ENCODE results near the gene NMRK1.

DNA sequence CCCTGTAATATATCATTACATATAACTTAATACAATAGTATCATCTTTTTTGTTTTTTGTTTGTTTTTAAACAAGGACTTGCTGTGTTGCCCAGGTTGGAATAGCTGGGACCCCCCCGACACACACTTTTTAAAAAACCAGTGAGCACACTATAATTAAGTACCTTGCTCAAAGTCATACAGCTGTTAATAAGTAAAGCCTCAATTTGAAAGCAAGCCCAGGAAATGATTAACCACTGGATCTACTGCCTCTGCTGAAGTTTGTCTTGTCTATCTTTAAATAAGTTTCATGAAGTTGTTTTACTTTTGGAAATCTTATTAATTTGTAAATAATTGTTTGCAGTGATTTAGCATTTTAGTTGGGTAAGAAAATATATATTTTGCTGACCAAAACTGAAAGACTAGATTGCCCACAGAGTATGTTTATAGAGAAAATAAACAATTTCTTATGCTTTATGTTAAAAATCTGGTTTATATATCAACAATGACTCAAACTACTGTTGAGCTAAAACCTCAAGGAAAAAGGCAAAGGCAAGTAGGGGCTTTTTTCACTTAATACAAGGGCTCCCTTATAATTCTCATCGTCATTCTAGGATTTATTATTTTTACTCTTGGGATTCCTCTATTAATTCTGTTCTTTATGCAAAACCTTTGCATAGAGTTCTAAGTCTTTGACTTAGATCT lies 54.0 kb downstream of the NMRK1 start:
- TF ChIP-seq, protein P1, sequence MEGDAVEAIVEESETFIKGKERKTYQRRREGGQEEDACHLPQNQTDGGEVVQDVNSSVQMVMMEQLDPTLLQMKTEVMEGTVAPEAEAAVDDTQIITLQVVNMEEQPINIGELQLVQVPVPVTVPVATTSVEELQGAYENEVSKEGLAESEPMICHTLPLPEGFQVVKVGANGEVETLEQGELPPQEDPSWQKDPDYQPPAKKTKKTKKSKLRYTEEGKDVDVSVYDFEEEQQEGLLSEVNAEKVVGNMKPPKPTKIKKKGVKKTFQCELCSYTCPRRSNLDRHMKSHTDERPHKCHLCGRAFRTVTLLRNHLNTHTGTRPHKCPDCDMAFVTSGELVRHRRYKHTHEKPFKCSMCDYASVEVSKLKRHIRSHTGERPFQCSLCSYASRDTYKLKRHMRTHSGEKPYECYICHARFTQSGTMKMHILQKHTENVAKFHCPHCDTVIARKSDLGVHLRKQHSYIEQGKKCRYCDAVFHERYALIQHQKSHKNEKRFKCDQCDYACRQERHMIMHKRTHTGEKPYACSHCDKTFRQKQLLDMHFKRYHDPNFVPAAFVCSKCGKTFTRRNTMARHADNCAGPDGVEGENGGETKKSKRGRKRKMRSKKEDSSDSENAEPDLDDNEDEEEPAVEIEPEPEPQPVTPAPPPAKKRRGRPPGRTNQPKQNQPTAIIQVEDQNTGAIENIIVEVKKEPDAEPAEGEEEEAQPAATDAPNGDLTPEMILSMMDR (IDR thresholded peaks at IDR 0.05 in 8 of 11, conservative IDR thresholded peaks at IDR 0.05 in 3 of 11), result no peak
- TF ChIP-seq POLR2AphosphoS5 (IDR thresholded peaks at IDR 0.05), result no peak
- no peak for TF ChIP-seq POLR2A (IDR thresholded peaks at IDR 0.05)

Measured in spleen (tissue), 7 donors.